ENCODE data around the gene ATOH8.

- TF ChIP-seq CTCF (IDR thresholded peaks at IDR 0.05) (no peak), POLR2A (IDR thresholded peaks at IDR 0.05; ENCODE audit: low read length) (no peak), BHLHE40 (IDR thresholded peaks at IDR 0.05; ENCODE audit: low read depth, low read length) (no peak), SMC3 (IDR thresholded peaks at IDR 0.05) (no peak), CBX2 (IDR thresholded peaks at IDR 0.05; ENCODE audit: borderline replicate concordance, low read depth) (no peak), JUN (IDR thresholded peaks at IDR 0.05) (no peak), PBX3 (IDR thresholded peaks at IDR 0.05) (no peak)
These were observed 39.8 kb downstream of the ATOH8 start for GRCh38 chr2:85793584-85793983.

All from A549 (cell line).